CMK (cell line): ENCODE measurements around the gene FAM234B.

Source experiments
- DNase-seq: peaks from one replicate; pipeline ENCODE4 v3.0.0-alpha.2; 2010; ENCODE audit warnings: low read depth

FAM234B gene

DNA sequence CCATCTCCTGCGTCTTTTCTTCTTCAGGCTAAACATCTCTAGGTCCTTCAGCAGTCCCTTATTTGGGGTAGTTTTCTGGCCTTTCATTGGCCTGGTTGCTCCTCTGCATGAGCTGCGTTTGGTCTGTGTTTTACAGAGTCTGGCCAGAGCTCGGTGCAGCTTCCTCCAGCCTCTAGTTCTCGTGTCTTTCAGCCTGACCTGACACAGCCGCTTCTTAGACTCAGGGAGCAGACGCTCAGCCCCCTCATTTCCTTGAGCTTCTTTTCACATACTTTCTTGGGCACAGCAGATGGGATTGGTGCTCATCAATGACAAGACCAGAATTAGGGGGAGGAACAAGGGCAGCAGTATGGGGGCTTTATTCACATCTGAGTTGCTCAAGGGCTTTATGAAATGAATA is 72.8 kb downstream of the FAM234B start:
- DNase-seq, result no peak

- DNase-seq, result no peak
These were observed 75.6 kb downstream of the FAM234B start for GRCh38 chr12:13119826-13120225.

DNA sequence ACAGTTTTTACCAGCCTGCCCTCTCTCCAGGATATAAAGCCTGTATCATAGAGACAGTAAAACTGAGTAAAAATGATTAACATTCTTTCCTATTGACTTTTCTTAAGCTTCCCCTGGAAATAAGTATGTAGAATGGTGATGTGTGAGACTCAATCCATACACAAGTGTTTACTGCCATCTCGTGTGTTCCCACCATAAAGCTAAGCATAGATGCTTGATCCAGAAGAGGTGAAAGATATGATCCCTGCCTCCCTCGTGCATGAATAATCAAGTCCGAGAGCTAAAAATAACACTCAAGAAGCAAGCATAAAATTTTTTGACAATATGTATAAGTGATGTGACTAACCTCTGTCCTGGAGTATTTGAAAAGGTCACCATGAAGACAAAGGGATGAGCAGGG is 76.2 kb downstream of the FAM234B start:
- DNase-seq, result no peak

DNA sequence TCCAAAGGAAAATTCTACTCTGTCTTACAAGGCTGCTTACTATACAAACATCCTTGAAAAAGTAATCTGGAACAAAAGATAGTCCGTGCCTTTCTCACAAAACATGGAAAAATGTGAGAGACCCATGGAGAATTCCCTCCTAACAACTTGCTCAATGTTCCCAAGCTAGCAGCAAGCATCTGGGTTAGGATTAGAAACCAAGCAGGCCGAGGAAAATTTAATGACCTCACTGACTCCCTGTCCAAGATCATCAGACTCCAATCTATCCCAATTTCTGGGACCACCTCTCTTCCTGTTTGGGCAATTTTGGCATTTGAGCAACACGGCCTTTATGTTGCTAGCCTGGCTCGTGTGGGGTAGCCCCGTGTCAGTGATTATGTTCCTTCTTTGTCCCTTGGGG is 77.4 kb downstream of the FAM234B start:
- no peak for DNase-seq

GRCh38 chr12:13124656-13125505 is 80.7 kb downstream of the FAM234B start:
- DNase-seq, result no peak

- no peak for DNase-seq
These were observed 81.8 kb downstream of the FAM234B start for GRCh38 chr12:13125996-13126395.

- no peak for DNase-seq
These were observed 82.3 kb downstream of the FAM234B start for GRCh38 chr12:13126494-13126893.

DNA sequence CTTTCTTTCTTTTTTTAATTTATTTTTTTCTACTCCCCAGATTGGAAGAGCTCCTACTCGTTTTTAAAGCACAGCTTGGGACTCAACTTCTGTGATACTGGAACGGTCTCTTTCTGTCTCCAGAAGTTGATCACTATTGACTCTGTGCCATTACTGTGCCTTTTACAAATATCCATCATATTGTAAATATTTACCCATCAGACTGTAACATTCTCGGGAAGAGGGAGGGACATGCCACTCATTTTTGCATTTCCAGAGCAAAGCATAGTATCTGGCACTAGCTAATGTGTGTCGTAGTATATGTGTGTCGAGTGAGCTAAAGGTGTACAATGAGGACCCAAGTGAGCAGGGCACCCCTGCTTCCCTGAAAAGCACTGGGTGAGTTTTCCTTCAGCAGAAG is 83.3 kb downstream of the FAM234B start:
- no peak for DNase-seq

GRCh38 chr12:13128291-13128965 is 84.2 kb downstream of the FAM234B start:
- no peak for DNase-seq

DNA sequence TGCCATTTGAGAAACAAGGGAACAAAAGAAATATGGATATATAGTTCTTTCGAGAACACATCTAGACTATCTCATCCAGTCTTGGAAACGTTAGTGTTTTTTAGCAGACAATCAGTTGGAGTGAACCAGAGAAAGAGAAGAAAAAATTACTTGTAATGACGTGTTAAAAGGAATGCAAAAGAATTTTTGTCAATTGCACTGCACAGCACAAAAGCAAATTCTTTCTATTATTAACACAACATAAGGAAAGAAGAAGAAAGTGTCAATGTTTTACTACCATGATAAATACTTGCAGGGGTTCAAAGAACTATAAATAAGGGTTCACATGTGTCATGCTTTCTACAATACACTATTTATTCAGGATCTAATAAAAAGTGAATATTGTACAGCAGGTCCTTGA is 86.8 kb downstream of the FAM234B start:
- DNase-seq, result no peak
